CD4-positive, CD25-positive, alpha-beta regulatory T cell (primary cell): ENCODE measurements around the gene ANKRD6. TPM values are rescaled to one million over a fixed set of nuclear protein-coding genes. Genes with fewer than 3 reads are reported as not detected.

Source experiments
- ATAC-seq, 2 donors: fragments of 150-1000 bp; cut with Tn5 transposase; one replicate each; pipeline ENCODE4 v1.10.0; 2021; ENCODE audit warnings: low read depth in 2 of 2, moderate number of reproducible peaks in 2 of 2, moderate library complexity in 1 of 2
- DNase-seq, 3 donors: peaks; one replicate each; pipeline versions ENCODE4 v3.0.0 to v3.0.0-alpha.2; 2012 to 2022; ENCODE audit warnings: mixed read lengths in 1 of 3
- H3K27ac ChIP-seq: one replicate; pipeline ENCODE4 v1.7.0; 2013; ENCODE audit warnings: mild to moderate bottlenecking, low read length; ENCODE audit not compliant: insufficient read depth, poor library complexity, severe bottlenecking
- H3K27me3 ChIP-seq: one replicate; pipeline ENCODE4 v1.7.0; 2013; ENCODE audit warnings: low read length; ENCODE audit not compliant: control insufficient read depth, insufficient read depth
- H3K36me3 ChIP-seq: one replicate; pipeline ENCODE4 v1.7.0; 2013; ENCODE audit warnings: mild to moderate bottlenecking, low read length, moderate library complexity; ENCODE audit not compliant: control insufficient read depth, insufficient read depth
- H3K4me1 ChIP-seq: 2 replicates; pipeline ENCODE4 v1.7.0; 2013; ENCODE audit warnings: mild to moderate bottlenecking, low read length; ENCODE audit not compliant: insufficient read depth, control insufficient read depth, poor library complexity, severe bottlenecking
- H3K4me3 ChIP-seq: one replicate; pipeline ENCODE4 v1.7.0; 2013; ENCODE audit warnings: low read depth, mild to moderate bottlenecking, low read length, moderate library complexity
- H3K9me3 ChIP-seq, 2 experiments: 1 replicate in 1 of 2; 2 replicates in 1 of 2; pipeline ENCODE4 v1.7.0; 2013; ENCODE audit warnings: low read length in 2 of 2, mild to moderate bottlenecking in 1 of 2, moderate library complexity in 1 of 2; ENCODE audit not compliant: control insufficient read depth in 2 of 2
- H3K27ac Mint-ChIP-seq, 3 donors: one replicate each; pipeline ENCODE4 v1.8.0; 2020 to 2022; ENCODE audit warnings: mild to moderate bottlenecking in 3 of 3, mixed read lengths in 3 of 3, moderate library complexity in 2 of 3
- H3K27me3 Mint-ChIP-seq: one replicate; pipeline ENCODE4 v1.8.0; 2022; ENCODE audit warnings: mild to moderate bottlenecking, mixed read lengths
- H3K36me3 Mint-ChIP-seq: one replicate; pipeline ENCODE4 v1.8.0; 2020; ENCODE audit warnings: mixed read lengths
- H3K4me1 Mint-ChIP-seq, 4 donors: one replicate each; pipeline ENCODE4 v1.8.0; 2020 to 2022; ENCODE audit warnings: mixed read lengths in 4 of 4, mild to moderate bottlenecking in 1 of 4
- H3K4me3 Mint-ChIP-seq, 4 donors: one replicate each; pipeline ENCODE4 v1.8.0; 2020 to 2022; ENCODE audit warnings: mild to moderate bottlenecking in 4 of 4, mixed read lengths in 4 of 4, moderate library complexity in 3 of 4
- H3K9me3 Mint-ChIP-seq, 7 donors: one replicate each; pipeline ENCODE4 v1.8.0; 2020 to 2022; ENCODE audit warnings: mixed read lengths in 7 of 7, mild to moderate bottlenecking in 3 of 7, moderate library complexity in 2 of 7
- polyA plus RNA-seq, 4 donors: library from polyadenylated mRNA; unstranded; fragments of 300-500 nt; fragmentation: Illumina TruSeq; gene quantifications; one replicate each; pipeline ENCODE4 v1.2.3, GENCODE V29; 2021
- total RNA-seq: library from RNA; stranded (reverse); gene quantifications from one replicate; pipeline ENCODE4 v1.2.3, GENCODE V29; 2022

The ANKRD6 gene
- total and polyA plus RNA-seq, 5 donors from 2014 or later, result 0.54 to 6.0 (median 1.4) TPM

DNA sequence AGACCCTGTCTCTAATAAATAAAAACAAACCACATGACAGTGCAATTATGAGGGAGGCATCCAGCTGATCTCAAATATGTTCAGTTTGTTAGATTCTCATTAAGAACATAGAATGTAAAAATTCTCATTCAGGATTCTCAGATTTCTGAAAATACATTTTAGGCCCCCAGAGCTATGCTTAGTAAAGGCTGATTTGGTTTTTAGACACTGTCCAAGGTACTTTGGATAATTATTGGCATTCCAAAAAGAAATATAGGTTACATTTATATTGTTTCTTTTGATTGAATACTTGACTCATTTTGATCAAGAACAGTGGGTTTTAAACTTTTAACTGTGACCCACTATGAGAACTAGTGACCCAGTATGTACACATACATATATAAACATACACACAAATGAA lies 55.5 kb downstream of the ANKRD6 start:
- Mint-ChIP-seq H3K36me3 (no peaks in the 10 kb centered on the region), H3K27me3 (peaks cover 13% of the 10 kb centered on the region), H3K4me1 (no peaks in the 10 kb centered on the region), H3K9me3 (peaks cover 0 to 1% (median 0%) of the 10 kb centered on the region in 7 donors), H3K27ac (no peak overlapping the region), H3K4me3 (no peak overlapping the region)
- Histone ChIP-seq H3K27me3 (no peaks in the 10 kb centered on the region), H3K9me3 (no peaks in the 10 kb centered on the region), H3K4me1 (no peaks in the 10 kb centered on the region), H3K36me3 (no peaks in the 10 kb centered on the region), H3K4me3 (no peak overlapping the region), H3K27ac (no peak overlapping the region)
- no peak for ATAC-seq
- DNase-seq, result no peak

DNA sequence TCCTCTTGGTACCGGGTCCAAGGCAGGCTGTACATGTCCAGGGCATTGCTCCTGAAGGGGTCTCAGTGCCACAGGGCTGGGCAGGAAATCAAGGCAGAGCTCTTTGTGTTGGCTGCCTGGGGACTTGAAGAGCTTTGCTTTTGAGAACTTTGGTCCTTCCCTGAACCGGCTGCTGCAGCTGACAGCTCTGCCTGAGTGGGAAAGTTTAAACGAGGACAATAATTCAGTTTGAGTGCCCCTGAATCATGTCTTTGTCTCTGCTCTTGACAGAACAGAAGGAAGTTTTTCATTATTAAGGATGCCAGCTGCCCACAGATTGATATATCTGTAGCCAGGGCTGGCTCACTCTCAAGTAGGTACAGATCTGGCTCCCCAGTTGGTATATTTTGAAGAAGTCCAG lies 56.1 kb downstream of the ANKRD6 start:
- Mint-ChIP-seq H3K9me3 (peaks cover 0 to 1% (median 0%) of the 10 kb centered on the region in 7 donors), H3K27ac (no peak overlapping the region), H3K4me1 (no peaks in the 10 kb centered on the region), H3K4me3 (no peak overlapping the region), H3K36me3 (no peaks in the 10 kb centered on the region), H3K27me3 (peaks cover 13% of the 10 kb centered on the region)
- no peaks in the 10 kb centered on the region for H3K36me3 ChIP-seq
- H3K27ac ChIP-seq, result no peak overlapping the region
- no peaks in the 10 kb centered on the region for H3K27me3 ChIP-seq
- H3K4me3 ChIP-seq, result no peak overlapping the region
- ATAC-seq (no peak), DNase-seq (no peak)
- no peaks in the 10 kb centered on the region for H3K4me1 ChIP-seq
- no peaks in the 10 kb centered on the region for H3K9me3 ChIP-seq

DNA sequence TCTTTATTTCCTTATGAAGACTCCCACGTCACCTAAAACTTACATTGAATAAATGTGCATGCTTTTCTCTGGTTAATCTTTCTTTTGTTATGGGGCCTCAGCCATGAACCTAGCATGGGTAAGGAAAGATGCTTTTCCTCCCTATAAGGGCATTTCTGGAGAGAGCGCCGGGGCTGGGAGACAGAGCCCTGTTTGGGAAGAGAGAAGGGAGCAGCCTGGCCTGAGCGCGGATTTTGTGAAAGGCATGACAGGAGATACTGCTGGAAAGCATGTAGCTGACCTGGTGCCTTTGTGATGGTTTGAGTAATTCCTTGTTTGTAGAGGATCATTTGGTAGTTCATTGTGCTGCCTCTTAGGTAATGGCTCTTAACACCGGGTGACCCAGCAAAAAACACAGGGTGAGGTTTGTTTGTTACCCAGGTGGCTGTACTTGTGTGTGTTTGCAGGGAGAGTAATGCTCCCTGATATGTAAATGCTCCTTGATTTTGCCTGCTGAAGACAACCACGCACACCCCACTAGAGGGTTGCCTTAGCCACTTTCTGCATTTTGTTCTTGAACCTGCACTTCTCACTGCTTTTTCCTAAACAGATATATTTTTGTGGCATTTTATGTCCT lies 59.2 kb downstream of the ANKRD6 start:
- no peak overlapping the region for H3K4me3 Mint-ChIP-seq
- H3K4me1 Mint-ChIP-seq, result no peaks in the 10 kb centered on the region
- no peak for ATAC-seq
- H3K4me1 ChIP-seq, result no peaks in the 10 kb centered on the region
- no peaks in the 10 kb centered on the region for H3K27me3 ChIP-seq
- H3K9me3 Mint-ChIP-seq, result peaks cover 0 to 1% (median 0%) of the 10 kb centered on the region in 7 donors
- H3K36me3 ChIP-seq, result no peaks in the 10 kb centered on the region
- no peak for DNase-seq
- no peak overlapping the region for H3K4me3 ChIP-seq
- no peaks in the 10 kb centered on the region for H3K36me3 Mint-ChIP-seq
- no peaks in the 10 kb centered on the region for H3K9me3 ChIP-seq
- peaks cover 22% of the 10 kb centered on the region for H3K27me3 Mint-ChIP-seq
- H3K27ac Mint-ChIP-seq, result no peak overlapping the region
- no peak overlapping the region for H3K27ac ChIP-seq

DNA sequence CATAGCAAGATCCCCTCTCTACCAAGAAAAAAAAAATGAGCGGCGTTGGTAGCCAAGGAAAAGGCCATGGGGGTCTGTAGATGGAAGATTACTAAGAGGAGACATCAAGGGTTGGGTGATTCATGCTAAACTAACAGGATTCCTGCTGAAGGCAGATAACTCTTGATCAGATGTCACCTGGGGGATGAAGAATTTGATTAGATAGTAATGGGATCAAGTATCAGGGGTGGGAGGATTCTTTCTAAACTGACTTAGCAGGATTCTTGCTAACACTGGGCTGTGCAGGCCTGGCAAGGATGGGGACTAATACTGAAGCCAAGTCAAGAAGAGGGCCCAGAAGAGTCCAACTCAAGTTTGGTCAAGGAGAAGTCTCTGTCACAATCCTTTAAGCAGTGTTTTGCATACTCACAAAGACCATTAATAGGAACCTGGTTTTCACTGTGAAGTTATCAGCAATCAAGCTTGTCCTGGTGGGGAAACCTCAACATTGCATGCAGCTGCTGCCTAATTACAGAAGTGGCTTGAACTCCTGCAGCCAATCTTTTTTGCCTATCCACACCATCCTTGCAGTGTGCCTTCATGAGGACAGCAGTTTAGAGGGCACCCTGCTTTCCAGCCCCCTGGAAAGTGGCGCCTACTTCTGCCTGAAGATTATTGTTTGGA lies 61.3 kb downstream of the ANKRD6 start:
- DNase-seq (no peak), ATAC-seq (no peak)
- no peaks in the 10 kb centered on the region for H3K9me3 ChIP-seq
- Mint-ChIP-seq H3K36me3 (no peaks in the 10 kb centered on the region), H3K9me3 (peaks cover 0 to 1% (median 0%) of the 10 kb centered on the region in 7 donors), H3K4me3 (no peak overlapping the region), H3K4me1 (no peaks in the 10 kb centered on the region), H3K27ac (no peak overlapping the region), H3K27me3 (peaks cover 21% of the 10 kb centered on the region)
- H3K27me3 ChIP-seq, result peaks cover 6% of the 10 kb centered on the region
- H3K4me1 ChIP-seq, result no peaks in the 10 kb centered on the region
- no peak overlapping the region for H3K27ac ChIP-seq
- no peaks in the 10 kb centered on the region for H3K36me3 ChIP-seq
- H3K4me3 ChIP-seq, result no peak overlapping the region

DNA sequence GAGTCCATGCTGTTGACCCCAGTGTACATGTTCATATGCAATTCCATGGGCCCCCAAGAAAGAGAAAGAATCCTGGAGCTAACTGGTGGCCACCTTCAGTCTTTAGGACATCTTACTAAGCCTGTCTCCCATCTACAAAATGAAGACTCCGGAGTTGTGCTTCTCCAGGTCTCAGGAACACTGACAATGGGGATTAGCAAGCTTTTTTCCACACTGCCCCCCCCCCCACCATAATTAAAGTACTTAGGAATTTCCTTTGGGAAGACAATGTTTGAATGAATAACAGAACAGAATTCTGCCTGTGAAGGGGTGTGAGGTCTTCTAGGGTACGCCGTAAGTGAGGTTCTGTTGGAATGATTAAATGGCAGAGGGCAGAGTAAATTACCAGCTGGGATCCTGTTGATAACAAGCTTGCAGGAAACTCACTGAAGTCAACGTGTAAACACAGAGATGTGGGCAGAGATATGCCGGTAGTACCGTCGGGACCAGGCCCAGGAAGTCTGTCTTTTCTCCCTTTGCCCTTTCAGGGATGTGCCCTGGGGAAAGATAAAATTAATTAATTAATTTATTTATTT lies 63.1 kb downstream of the ANKRD6 start:
- Mint-ChIP-seq H3K9me3 (peaks cover 0 to 1% (median 0%) of the 10 kb centered on the region in 7 donors), H3K36me3 (no peaks in the 10 kb centered on the region), H3K27me3 (peaks cover 15% of the 10 kb centered on the region), H3K4me3 (no peak overlapping the region), H3K27ac (no peak overlapping the region), H3K4me1 (no peaks in the 10 kb centered on the region)
- DNase-seq, result no peak
- no peak overlapping the region for H3K27ac ChIP-seq
- H3K27me3 ChIP-seq, result peaks cover 6% of the 10 kb centered on the region
- H3K4me3 ChIP-seq, result no peak overlapping the region
- H3K4me1 ChIP-seq, result no peaks in the 10 kb centered on the region
- H3K9me3 ChIP-seq, result no peaks in the 10 kb centered on the region
- H3K36me3 ChIP-seq, result no peaks in the 10 kb centered on the region
- no peak for ATAC-seq

DNA sequence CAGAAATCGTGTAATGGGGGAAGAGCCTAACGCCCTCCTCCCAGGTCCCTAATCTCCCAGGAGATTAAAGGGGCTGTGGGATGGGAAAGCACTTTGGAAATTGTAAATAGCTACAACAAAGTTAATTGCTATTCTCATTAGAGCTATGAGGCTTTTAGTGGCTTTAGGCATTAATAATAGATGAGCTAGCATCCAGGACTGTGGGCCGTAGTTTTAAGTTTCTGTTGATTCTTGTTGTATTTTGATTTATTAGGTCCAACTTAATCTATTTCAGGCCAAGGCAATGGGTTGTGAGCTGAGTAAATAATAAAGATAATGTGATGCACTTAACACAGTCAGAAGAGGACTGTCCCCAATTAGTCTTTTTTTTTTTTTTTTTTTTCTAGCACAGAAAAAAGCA lies 67.7 kb downstream of the ANKRD6 start:
- DNase-seq, result no peak
- no peak overlapping the region for H3K4me3 Mint-ChIP-seq
- H3K4me3 ChIP-seq, result no peak overlapping the region
- H3K27me3 Mint-ChIP-seq, result peaks cover 11% of the 10 kb centered on the region
- no peaks in the 10 kb centered on the region for H3K4me1 ChIP-seq
- H3K27ac ChIP-seq, result no peak overlapping the region
- no peaks in the 10 kb centered on the region for H3K36me3 Mint-ChIP-seq
- no peaks in the 10 kb centered on the region for H3K9me3 ChIP-seq
- H3K4me1 Mint-ChIP-seq, result no peaks in the 10 kb centered on the region
- no peak for ATAC-seq
- H3K36me3 ChIP-seq, result no peaks in the 10 kb centered on the region
- H3K9me3 Mint-ChIP-seq, result no peaks in the 10 kb centered on the region
- no peak overlapping the region for H3K27ac Mint-ChIP-seq
- H3K27me3 ChIP-seq, result peaks cover 8% of the 10 kb centered on the region

DNA sequence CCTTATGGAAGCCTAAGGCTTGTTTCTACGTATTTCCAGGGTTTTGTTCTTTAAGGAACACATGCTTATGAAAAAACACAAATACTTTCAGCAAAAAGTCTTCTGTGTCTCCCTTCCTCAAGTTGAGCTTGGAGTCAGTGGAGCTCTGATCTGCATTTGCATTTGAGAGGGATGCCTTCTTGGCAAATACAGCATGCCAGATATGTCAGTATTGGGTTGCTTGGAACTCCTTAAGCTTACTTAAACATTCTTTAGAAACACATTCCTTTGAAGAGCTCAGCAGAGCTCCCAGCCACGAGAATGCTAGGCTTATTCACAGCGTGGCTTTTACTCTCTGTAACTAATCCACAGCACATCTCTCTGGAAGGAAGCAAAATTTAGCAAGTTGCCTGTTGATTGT lies 68.3 kb downstream of the ANKRD6 start:
- peaks cover 11% of the 10 kb centered on the region for H3K27me3 Mint-ChIP-seq
- H3K36me3 Mint-ChIP-seq, result no peaks in the 10 kb centered on the region
- no peaks in the 10 kb centered on the region for H3K4me1 ChIP-seq
- ATAC-seq, result no peak
- H3K36me3 ChIP-seq, result no peaks in the 10 kb centered on the region
- H3K27ac ChIP-seq, result no peak overlapping the region
- no peaks in the 10 kb centered on the region for H3K9me3 ChIP-seq
- H3K4me3 Mint-ChIP-seq, result no peak overlapping the region
- no peak overlapping the region for H3K4me3 ChIP-seq
- no peaks in the 10 kb centered on the region for H3K4me1 Mint-ChIP-seq
- no peak for DNase-seq
- peaks cover 8% of the 10 kb centered on the region for H3K27me3 ChIP-seq
- H3K9me3 Mint-ChIP-seq, result no peaks in the 10 kb centered on the region
- H3K27ac Mint-ChIP-seq, result no peak overlapping the region

DNA sequence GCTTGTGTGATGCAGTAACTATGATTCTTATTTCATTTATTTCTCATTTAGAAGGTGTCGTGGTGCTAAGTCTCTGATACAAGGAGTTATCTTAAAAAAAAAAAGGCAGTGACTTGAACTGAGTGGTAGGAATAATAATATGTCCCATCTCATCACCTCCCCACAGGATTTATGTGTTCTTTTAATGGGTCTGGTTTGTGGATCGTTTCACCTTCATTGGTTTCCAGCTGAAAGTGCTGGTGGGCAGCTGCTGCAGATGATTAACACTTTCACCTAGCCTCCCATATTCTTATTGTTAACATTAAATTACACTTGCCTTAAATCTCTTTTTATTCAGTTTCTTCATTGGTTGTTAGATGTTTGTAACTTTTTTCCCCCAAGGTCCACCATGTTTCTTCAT lies 68.8 kb downstream of the ANKRD6 start:
- no peak for ATAC-seq
- peaks cover 8% of the 10 kb centered on the region for H3K27me3 ChIP-seq
- Mint-ChIP-seq H3K9me3 (no peaks in the 10 kb centered on the region), H3K27ac (no peak overlapping the region), H3K4me3 (no peak overlapping the region), H3K36me3 (no peaks in the 10 kb centered on the region), H3K4me1 (no peaks in the 10 kb centered on the region), H3K27me3 (peaks cover 6% of the 10 kb centered on the region)
- no peak for DNase-seq
- no peak overlapping the region for H3K27ac ChIP-seq
- no peaks in the 10 kb centered on the region for H3K4me1 ChIP-seq
- no peaks in the 10 kb centered on the region for H3K9me3 ChIP-seq
- H3K36me3 ChIP-seq, result no peaks in the 10 kb centered on the region
- no peak overlapping the region for H3K4me3 ChIP-seq
